Choroid plexus epithelial cell (primary cell): ENCODE measurements around the gene SEPTIN6.
"Not testable (repeated sequence)": the region's sequence is repeated elsewhere in the genome, so short reads cannot be mapped to it uniquely, and the experiment has no call there.

Source experiments
- DNase-seq: peaks from one replicate; pipeline ENCODE4 v3.0.0-alpha.2; 2010; ENCODE audit warnings: low read depth
- H3K4me3 ChIP-seq: 2 replicates; pipeline ENCODE4 v1.5.1; 2011; ENCODE audit warnings: low read depth, mild to moderate bottlenecking, control low read depth, low read length, moderate library complexity
- TF ChIP-seq, protein P1 (sequence below): conservative IDR thresholded peaks from 2 replicates; pipeline ENCODE4 v1.5.1; 2011; ENCODE audit warnings: low read depth, mild to moderate bottlenecking, control low read depth, inconsistent platforms, low read length, moderate library complexity

The SEPTIN6 gene

DNA sequence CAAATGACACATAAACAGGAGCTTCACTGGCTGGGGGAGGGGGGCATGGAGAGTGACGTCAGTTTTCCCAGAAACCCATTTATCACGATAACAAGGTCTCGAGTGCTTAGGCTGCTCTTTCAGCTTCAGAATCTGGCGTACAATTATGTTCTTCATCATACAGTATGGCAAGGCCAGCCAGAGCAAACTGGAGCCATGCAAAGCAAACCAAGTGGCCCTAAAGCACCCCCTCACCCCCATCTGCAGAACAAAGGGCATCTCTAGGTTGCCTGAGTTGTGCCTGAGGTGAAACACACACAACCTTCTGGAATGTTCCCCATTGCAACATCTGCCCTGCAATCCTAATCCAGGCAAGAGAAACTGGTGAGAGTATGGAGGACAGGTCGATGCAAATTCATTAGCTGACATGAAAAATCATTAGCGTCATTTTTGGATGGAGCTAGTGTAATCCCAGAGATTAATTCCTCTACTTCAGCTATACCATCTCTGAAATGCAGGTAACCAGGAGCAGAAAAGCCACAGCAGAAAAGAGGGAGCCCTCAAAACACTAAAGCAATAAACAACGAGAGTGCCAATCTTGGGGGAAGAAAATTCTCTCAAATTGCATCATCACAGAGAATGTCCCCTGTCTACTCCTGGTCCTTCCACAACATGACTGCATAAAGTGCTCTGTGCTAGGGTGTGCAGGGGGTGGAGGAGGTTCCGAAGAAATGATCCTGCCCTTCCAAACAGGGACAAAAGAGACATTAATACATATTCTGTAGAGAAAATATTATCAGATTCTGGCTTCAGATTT, 1.8 kb downstream of the SEPTIN6 start:
- TF ChIP-seq, protein P1, sequence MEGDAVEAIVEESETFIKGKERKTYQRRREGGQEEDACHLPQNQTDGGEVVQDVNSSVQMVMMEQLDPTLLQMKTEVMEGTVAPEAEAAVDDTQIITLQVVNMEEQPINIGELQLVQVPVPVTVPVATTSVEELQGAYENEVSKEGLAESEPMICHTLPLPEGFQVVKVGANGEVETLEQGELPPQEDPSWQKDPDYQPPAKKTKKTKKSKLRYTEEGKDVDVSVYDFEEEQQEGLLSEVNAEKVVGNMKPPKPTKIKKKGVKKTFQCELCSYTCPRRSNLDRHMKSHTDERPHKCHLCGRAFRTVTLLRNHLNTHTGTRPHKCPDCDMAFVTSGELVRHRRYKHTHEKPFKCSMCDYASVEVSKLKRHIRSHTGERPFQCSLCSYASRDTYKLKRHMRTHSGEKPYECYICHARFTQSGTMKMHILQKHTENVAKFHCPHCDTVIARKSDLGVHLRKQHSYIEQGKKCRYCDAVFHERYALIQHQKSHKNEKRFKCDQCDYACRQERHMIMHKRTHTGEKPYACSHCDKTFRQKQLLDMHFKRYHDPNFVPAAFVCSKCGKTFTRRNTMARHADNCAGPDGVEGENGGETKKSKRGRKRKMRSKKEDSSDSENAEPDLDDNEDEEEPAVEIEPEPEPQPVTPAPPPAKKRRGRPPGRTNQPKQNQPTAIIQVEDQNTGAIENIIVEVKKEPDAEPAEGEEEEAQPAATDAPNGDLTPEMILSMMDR: no peak
- H3K4me3 ChIP-seq: no peak overlapping the region
- no peak for DNase-seq

DNA sequence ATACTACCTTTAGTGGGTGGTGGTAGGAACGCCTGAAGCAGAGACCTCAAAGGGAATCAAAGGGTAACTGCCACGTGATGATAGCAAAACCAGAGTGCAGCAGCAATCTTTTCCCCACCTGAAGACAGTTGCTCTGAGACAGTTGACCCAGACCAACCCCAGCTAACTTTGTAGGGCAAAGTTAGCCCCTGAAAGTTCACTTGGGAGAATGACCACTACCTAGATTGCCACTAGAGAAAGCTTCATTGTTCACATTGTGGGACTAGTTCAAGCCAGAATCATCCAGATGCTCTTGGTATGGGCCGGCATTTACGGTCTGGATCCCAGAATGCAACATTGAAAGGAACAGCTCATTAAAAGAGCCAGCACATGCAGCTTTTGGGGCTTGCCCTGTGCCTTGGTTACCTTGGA, 4.1 kb downstream of the SEPTIN6 start:
- no peak overlapping the region for H3K4me3 ChIP-seq
- DNase-seq: no peak
- TF ChIP-seq, protein P1: no peak

- DNase-seq: no peak
- H3K4me3 ChIP-seq: no peak overlapping the region
- TF ChIP-seq, protein P1: no peak
These were observed 5.1 kb downstream of the SEPTIN6 start for GRCh38 chrX:119687661-119688413.

GRCh38 chrX:119686087-119686691, 6.8 kb downstream of the SEPTIN6 start:
- TF ChIP-seq, protein P1: no peak
- H3K4me3 ChIP-seq: no peak overlapping the region
- no peak for DNase-seq

DNA sequence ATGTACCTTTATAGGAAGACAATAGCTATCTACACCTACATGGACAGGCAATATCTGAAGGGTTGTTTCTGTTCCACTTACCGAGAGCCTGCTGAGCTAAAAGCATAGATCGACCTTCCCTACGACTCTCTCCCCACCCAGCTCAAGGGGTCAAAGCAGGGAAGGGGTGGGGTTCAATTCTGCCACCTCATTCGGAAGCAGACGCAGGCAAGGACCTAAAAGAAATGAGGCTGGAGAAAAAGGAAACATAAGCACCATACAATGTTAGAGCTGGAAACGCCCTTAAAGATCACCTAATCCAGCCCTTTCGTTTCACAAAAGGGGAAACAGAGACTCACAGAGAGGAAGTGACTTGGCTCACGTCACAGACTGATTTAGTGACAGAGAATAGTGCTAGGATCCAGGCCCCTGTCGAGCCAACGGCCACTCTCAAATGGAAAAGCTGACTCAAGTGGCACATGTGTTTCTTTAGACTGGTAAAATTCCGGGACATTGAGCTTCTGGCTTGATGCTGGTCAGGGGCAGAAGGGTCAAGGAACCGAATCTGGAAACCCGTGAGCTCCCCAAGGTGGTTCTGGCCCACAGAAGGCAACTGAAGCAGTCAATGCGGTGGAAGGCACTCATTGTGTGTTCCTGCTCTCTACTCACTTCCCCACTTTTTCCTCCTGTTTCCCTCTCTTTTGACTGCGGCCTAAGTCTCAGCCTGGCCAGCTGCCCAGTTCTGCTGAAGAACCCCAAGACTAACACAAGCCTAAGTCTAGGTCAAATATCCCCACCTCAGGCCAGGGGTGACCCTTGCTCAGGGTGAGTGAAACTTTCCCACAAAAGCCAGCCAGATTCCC, 7.5 kb downstream of the SEPTIN6 start:
- no peak for DNase-seq
- TF ChIP-seq, protein P1: no peak
- no peak overlapping the region for H3K4me3 ChIP-seq

DNA sequence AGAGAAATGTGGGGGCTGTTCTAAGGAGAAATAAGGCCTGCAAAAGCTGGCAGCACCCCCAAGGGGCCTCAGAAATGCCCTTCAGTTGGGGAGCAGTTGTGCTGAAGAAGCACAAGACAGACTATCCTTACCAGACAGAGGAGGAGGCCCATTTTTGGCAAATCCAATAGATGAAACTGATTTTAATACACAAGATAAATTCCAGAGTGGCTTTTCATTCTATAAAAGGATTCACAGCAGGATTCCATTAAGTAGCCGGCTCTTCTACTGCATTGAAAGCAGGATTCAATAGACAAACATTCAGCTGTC, 8.1 kb downstream of the SEPTIN6 start:
- TF ChIP-seq, protein P1: no peak
- no peak for DNase-seq
- H3K4me3 ChIP-seq: no peak overlapping the region

DNA sequence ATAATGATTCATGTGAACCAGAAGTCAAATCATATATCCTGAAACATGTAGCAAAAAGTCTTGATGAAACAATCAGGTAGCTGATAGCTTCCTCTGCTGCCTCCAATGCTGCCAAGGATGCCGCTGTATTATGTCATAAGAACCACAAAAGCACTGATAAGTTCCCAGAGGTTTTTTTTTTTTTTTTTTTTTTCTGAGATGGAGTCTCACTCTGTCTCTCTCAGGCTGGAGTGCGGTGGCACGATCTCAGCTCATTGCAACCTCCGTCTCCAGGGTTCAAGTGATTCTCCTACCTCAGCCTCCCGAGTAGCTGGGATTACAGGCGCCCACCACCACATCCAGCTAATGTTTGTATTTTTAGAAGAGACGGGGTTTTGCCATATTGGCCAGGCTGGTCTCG, 8.7 kb downstream of the SEPTIN6 start:
- not testable (repeated sequence) for H3K4me3 ChIP-seq, DNase-seq
